ENCODE measurements around the gene GORASP1.

DNA sequence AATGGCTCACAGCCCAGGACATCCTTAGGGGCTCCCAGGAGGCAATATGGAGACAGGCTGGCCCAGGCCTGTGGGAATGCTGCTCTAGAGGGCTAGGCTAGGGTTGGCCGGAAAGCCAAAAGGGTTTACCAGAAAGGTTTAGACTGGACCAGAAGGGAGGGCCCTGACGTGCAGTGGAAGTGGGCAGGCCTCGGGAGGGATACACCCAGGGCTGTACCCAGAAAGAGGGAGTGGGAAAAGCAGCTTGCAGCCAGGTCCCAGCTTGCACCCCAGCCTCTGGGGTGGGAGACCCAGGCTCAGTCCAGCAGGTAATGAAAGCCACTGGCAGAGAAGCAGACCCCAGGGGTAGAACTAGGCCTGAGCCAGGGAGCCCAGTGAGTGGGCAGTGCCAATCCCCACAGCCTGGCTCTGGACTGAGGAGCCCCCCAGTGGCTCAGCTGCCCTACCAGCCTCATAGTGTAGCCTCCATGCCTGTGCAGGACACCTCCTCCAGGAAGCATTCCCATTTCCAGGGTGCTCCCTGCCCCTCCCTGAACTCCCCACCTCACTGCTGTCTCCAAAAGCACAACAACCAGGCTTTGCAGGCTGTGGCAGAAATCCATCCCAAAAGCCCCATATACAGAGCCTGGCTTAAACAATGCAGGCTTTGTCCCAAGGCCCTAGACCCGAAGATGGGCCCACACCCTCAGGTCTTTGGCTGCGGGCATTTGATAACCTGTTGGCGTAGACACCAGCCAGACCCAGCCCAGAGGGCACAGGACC, 3.5 kb downstream of the GORASP1 start:
- TF ChIP-seq CTCF (IDR thresholded peaks at IDR 0.05 in 4 of 5, conservative IDR thresholded peaks at IDR 0.05 in 1 of 5) (no peak), POLR2A (IDR thresholded peaks at IDR 0.05) (no peak)

All from gastrocnemius medialis (tissue), 4 donors.